Progenitor cell of endocrine pancreas (in vitro differentiated cells): ENCODE results near the gene B4GALT6. TPM values are rescaled to one million over a fixed set of nuclear protein-coding genes. Genes with fewer than 3 reads are reported as not detected.

Experiments used
- DNase-seq: peaks from one replicate; pipeline ENCODE4 v3.0.0; 2021; ENCODE audit warnings: low spot score; ENCODE audit not compliant: unreplicated experiment
- H3K27ac Mint-ChIP-seq: 2 replicates; pipeline ENCODE4 v1.8.0; 2021; ENCODE audit warnings: mild to moderate bottlenecking, moderate library complexity, mixed read lengths
- H3K27me3 Mint-ChIP-seq: 2 replicates; pipeline ENCODE4 v1.8.0; 2021; ENCODE audit warnings: mixed read lengths
- H3K36me3 Mint-ChIP-seq: 2 replicates; pipeline ENCODE4 v1.8.0; 2022; ENCODE audit warnings: mixed read lengths; ENCODE audit not compliant: insufficient read depth
- H3K4me1 Mint-ChIP-seq: 2 replicates; pipeline ENCODE4 v1.8.0; 2021; ENCODE audit warnings: low read depth, mixed read lengths
- H3K4me3 Mint-ChIP-seq: 2 replicates; pipeline ENCODE4 v1.8.0; 2021; ENCODE audit warnings: low read depth, mild to moderate bottlenecking, moderate library complexity, mixed read lengths
- H3K9me3 Mint-ChIP-seq: 2 replicates; pipeline ENCODE4 v1.8.0; 2021; ENCODE audit warnings: low read depth, mixed read lengths
- total RNA-seq: library from RNA; stranded (reverse); gene quantifications from 2 replicates; pipeline ENCODE4 v1.2.1, GENCODE V29; 2021
- TF ChIP-seq, protein P1 (sequence below): fragments of 200-600 bp; sonication (generic); IDR thresholded peaks from one replicate; pipeline ENCODE4 v1.5.0; 2021; ENCODE audit warnings: antibody characterized with exemption, mild to moderate bottlenecking; ENCODE audit not compliant: unreplicated experiment

The B4GALT6 gene
- total RNA-seq, 1 donor from 2014 or later, result 32.2 TPM

DNA sequence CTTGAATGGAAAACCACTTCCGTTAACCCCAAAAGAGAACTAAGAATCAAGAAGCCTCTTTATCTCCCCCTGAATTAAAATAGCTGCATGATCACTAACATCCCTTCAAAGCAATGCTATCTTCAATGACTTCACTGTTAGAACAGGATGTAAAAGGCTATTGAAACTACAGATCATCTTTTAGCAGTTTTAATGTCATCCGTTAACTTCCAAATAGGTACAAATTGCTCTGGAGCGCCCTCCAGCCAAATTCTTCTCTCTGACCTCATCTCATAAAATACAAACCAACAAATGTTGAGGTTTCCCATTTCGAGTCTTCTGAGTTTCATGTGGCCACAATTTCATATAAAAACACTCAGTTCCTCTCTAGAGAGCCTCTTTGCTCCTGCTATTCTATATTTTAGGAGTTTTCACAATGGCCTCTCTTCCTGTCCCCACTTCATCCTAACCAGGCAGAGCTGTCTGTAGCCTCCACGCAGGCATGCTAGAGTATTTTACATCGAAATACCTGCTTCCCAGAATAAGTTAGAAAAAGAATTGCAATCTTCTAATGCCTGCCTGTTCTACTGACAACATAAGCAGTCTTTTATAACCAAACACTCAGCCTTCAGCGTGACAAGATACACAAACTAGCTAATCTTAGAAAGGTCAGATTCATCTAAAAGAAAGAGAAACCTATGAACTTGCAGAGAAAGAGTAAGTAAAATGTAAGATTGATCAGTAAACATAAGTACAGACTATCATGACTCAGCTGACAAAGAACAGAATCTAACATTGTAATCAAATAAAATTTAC, 37.9 kb downstream of the B4GALT6 start:
- Mint-ChIP-seq H3K4me3 (no peak overlapping the region), H3K36me3 (peaks cover 1% of the 10 kb centered on the region), H3K9me3 (no peaks in the 10 kb centered on the region), H3K4me1 (peaks cover 30% of the 10 kb centered on the region), H3K27me3 (no peaks in the 10 kb centered on the region), H3K27ac (peak overlapping the region; percentile 65)
- TF ChIP-seq, protein P1, sequence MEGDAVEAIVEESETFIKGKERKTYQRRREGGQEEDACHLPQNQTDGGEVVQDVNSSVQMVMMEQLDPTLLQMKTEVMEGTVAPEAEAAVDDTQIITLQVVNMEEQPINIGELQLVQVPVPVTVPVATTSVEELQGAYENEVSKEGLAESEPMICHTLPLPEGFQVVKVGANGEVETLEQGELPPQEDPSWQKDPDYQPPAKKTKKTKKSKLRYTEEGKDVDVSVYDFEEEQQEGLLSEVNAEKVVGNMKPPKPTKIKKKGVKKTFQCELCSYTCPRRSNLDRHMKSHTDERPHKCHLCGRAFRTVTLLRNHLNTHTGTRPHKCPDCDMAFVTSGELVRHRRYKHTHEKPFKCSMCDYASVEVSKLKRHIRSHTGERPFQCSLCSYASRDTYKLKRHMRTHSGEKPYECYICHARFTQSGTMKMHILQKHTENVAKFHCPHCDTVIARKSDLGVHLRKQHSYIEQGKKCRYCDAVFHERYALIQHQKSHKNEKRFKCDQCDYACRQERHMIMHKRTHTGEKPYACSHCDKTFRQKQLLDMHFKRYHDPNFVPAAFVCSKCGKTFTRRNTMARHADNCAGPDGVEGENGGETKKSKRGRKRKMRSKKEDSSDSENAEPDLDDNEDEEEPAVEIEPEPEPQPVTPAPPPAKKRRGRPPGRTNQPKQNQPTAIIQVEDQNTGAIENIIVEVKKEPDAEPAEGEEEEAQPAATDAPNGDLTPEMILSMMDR, result no peak
- no peak for DNase-seq

- DNase-seq, result no peak
- H3K4me3 Mint-ChIP-seq, result no peak overlapping the region
- TF ChIP-seq, protein P1, result no peak
- H3K4me1 Mint-ChIP-seq, result peaks cover 28% of the 10 kb centered on the region
- H3K9me3 Mint-ChIP-seq, result no peaks in the 10 kb centered on the region
- no peaks in the 10 kb centered on the region for H3K27me3 Mint-ChIP-seq
- peaks cover 1% of the 10 kb centered on the region for H3K36me3 Mint-ChIP-seq
- no peak overlapping the region for H3K27ac Mint-ChIP-seq
These were observed 39.0 kb downstream of the B4GALT6 start for GRCh38 chr18:31645411-31645810.

GRCh38 chr18:31643003-31643402, 41.4 kb downstream of the B4GALT6 start:
- no peak for DNase-seq
- no peak overlapping the region for H3K4me3 Mint-ChIP-seq
- peaks cover 19% of the 10 kb centered on the region for H3K4me1 Mint-ChIP-seq
- no peaks in the 10 kb centered on the region for H3K9me3 Mint-ChIP-seq
- no peaks in the 10 kb centered on the region for H3K27me3 Mint-ChIP-seq
- H3K36me3 Mint-ChIP-seq, result peaks cover 9% of the 10 kb centered on the region
- TF ChIP-seq, protein P1, result no peak
- no peak overlapping the region for H3K27ac Mint-ChIP-seq

- no peaks in the 10 kb centered on the region for H3K4me1 Mint-ChIP-seq
- H3K27me3 Mint-ChIP-seq, result no peaks in the 10 kb centered on the region
- peaks cover 4% of the 10 kb centered on the region for H3K9me3 Mint-ChIP-seq
- no peak for DNase-seq
- TF ChIP-seq, protein P1, result no peak
- peaks cover 25% of the 10 kb centered on the region for H3K36me3 Mint-ChIP-seq
- H3K27ac Mint-ChIP-seq, result no peak overlapping the region
- H3K4me3 Mint-ChIP-seq, result no peak overlapping the region
These were observed 46.9 kb downstream of the B4GALT6 start for GRCh38 chr18:31637445-31637844.

GRCh38 chr18:31636387-31636786, 48.0 kb downstream of the B4GALT6 start:
- peaks cover 25% of the 10 kb centered on the region for H3K36me3 Mint-ChIP-seq
- no peaks in the 10 kb centered on the region for H3K27me3 Mint-ChIP-seq
- H3K4me1 Mint-ChIP-seq, result no peaks in the 10 kb centered on the region
- no peak overlapping the region for H3K4me3 Mint-ChIP-seq
- no peak for DNase-seq
- TF ChIP-seq, protein P1, result no peak
- no peak overlapping the region for H3K27ac Mint-ChIP-seq
- peaks cover 4% of the 10 kb centered on the region for H3K9me3 Mint-ChIP-seq
